Right lobe of liver (tissue), 6 donors: ENCODE measurements around the gene RSF1. TPM values are rescaled to one million over a fixed set of nuclear protein-coding genes. Genes with fewer than 3 reads are reported as not detected.

Experiments used
- ATAC-seq, 4 donors: fragments of 200-7000 bp; cut with Tn5 transposase; one replicate each; pipeline ENCODE4 v1.9.1; 2020; ENCODE audit warnings: mild to moderate bottlenecking in 4 of 4, moderate library complexity in 4 of 4
- DNase-seq, 3 donors: peaks; one replicate each; pipeline ENCODE4 v3.0.0-alpha.2; 2020
- H3K27ac ChIP-seq, 3 donors: fragments of 200-600 bp; one replicate each; pipeline ENCODE4 v1.8.0; 2022
- H3K27me3 ChIP-seq, 2 donors: fragments of 200-600 bp; one replicate each; pipeline ENCODE4 v1.8.0; 2022
- H3K36me3 ChIP-seq, 4 donors: fragments of 200-600 bp; sonication (generic) in 1 of 4; one replicate each; pipeline versions ENCODE4 v1.5.1 to v1.8.0; 2017 to 2022; ENCODE audit warnings: control low read depth in 1 of 4
- H3K4me1 ChIP-seq, 4 donors: fragments of 200-600 bp; sonication (generic) in 1 of 4; one replicate each; pipeline versions ENCODE4 v1.5.1 to v1.8.0; 2017 to 2022; ENCODE audit warnings: control low read depth in 1 of 4
- H3K4me3 ChIP-seq, 3 donors: fragments of 200-600 bp; one replicate each; pipeline ENCODE4 v1.8.0; 2022
- H3K9me3 ChIP-seq, 4 donors: fragments of 200-600 bp; sonication (generic) in 1 of 4; one replicate each; pipeline versions ENCODE4 v1.5.1 to v1.8.0; 2017 to 2022; ENCODE audit warnings: control low read depth in 1 of 4
- POLR2A ChIP-seq: fragments of 450-650 bp; IDR thresholded peaks from one replicate; pipeline ENCODE4 v1.6.1; 2017; ENCODE audit warnings: antibody characterized with exemption, mild to moderate bottlenecking
- whole genome bisulfite sequencing: methylation state at CpG from one replicate; pipeline ENCODE4 v1.1.6; 2018; ENCODE audit warnings: low coverage, low lambda C conversion rate; ENCODE audit not compliant: insufficient coverage; ENCODE audit errors: missing lambda C conversion rate; 5-methylcytosine and 5-hydroxymethylcytosine counted together
- intact Hi-C, 2 donors: fragments of 100-400 bp; cut with DNase I; formaldehyde crosslinking; loops; one replicate each; pipeline versions ENCODE4 v1.11.2 to v1.14.1; 2022
- total RNA-seq, 6 experiments: library from RNA; depleted of rRNA in 2 of 6; stranded (reverse); fragments of >200 nt in 2 of 6; fragmentation: NEBNext Ultra II Directional in 3 of 6; extraction: Animal tissue kit (Norgen Biotek cat#: 25700) in 3 of 6; gene quantifications; one replicate each; pipeline versions ENCODE4 v1.1.0 to v1.2.4, GENCODE V29; 2016 to 2023
- TF ChIP-seq, protein P1 (sequence below), 4 donors: fragments of 200-600 bp in 3 of 4; fragments of 450-650 bp in 1 of 4; IDR thresholded peaks; one replicate each; pipeline versions ENCODE4 v1.5.1 to v1.8.0; 2016 to 2022; ENCODE audit warnings: antibody characterized with exemption in 4 of 4, mild to moderate bottlenecking in 2 of 4
- donor health status: DM: no; HTN: yes; CAD: no.
- donor health status: DM: no; HTN: no; CAD: no.
- donor health status: DM: no; HTN: no; CAD: no.
- donor health status: DM: no; HTN: yes; CAD: no.
- donor health status: DM: no; HTN: yes; CAD: no.

Gene RSF1
- total RNA-seq, 6 experiments from 2014 or later, result 8.4 to 23.0 (median 20.6) TPM

DNA sequence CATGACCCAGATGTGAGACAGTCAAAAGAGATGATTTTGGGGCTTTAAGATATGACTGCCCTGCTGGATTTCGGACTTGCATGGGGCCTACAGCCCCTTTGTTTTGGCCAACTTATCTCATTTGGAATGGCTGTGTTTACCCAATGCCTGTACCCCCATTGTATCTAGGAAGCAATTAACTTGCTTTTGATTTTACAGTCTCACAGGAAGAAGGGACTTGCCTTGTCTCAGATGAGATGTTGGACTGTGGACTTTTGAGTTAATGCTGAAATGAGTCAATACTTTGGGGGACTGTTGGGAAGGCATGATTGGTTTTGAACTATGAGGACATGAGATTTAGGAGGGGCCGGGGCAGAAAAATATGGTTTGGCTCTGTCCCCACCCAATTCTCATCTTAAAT is 88.4 kb downstream of the RSF1 start:
- intact Hi-C loops, result no loop called here
- DNase-seq (no peak), ATAC-seq (no peak)
- TF ChIP-seq, protein P1, sequence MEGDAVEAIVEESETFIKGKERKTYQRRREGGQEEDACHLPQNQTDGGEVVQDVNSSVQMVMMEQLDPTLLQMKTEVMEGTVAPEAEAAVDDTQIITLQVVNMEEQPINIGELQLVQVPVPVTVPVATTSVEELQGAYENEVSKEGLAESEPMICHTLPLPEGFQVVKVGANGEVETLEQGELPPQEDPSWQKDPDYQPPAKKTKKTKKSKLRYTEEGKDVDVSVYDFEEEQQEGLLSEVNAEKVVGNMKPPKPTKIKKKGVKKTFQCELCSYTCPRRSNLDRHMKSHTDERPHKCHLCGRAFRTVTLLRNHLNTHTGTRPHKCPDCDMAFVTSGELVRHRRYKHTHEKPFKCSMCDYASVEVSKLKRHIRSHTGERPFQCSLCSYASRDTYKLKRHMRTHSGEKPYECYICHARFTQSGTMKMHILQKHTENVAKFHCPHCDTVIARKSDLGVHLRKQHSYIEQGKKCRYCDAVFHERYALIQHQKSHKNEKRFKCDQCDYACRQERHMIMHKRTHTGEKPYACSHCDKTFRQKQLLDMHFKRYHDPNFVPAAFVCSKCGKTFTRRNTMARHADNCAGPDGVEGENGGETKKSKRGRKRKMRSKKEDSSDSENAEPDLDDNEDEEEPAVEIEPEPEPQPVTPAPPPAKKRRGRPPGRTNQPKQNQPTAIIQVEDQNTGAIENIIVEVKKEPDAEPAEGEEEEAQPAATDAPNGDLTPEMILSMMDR (IDR thresholded peaks at IDR 0.05), result no peak
- TF ChIP-seq POLR2A, result no peak
- H3K36me3 ChIP-seq, result peaks cover 0 to 3% (median 0%) of the 10 kb centered on the region in 4 donors
- H3K9me3 ChIP-seq, result no peaks in the 10 kb centered on the region
- H3K27me3 ChIP-seq, result no peaks in the 10 kb centered on the region
- WGBS, result 100% methylated on average over 2 of the region's 2 CpGs
- no peak overlapping the region for H3K27ac ChIP-seq
- H3K4me3 ChIP-seq, result no peak overlapping the region
- no peaks in the 10 kb centered on the region for H3K4me1 ChIP-seq

- TF ChIP-seq, protein P1 (IDR thresholded peaks at IDR 0.05), result no peak
- TF ChIP-seq POLR2A, result no peak
- H3K4me1 ChIP-seq, result no peaks in the 10 kb centered on the region
- H3K36me3 ChIP-seq, result peaks cover 0 to 3% (median 0%) of the 10 kb centered on the region in 4 donors
- no peaks in the 10 kb centered on the region for H3K27me3 ChIP-seq
- WGBS, result 96% methylated on average over 3 of the region's 3 CpGs
- no peak for ATAC-seq
- intact Hi-C loops, result no loop called here
- H3K9me3 ChIP-seq, result no peaks in the 10 kb centered on the region
- no peak overlapping the region for H3K27ac ChIP-seq
- no peak for DNase-seq
- no peak overlapping the region for H3K4me3 ChIP-seq
Observed at GRCh38 chr11:77730789-77731188, 89.7 kb downstream of the RSF1 start.

- ATAC-seq (no peak), DNase-seq (no peak)
- no peak for TF ChIP-seq POLR2A
- TF ChIP-seq, protein P1 (IDR thresholded peaks at IDR 0.05), result no peak
- no peaks in the 10 kb centered on the region for H3K27me3 ChIP-seq
- no peaks in the 10 kb centered on the region for H3K4me1 ChIP-seq
- no peaks in the 10 kb centered on the region for H3K9me3 ChIP-seq
- H3K4me3 ChIP-seq, result no peak overlapping the region
- intact Hi-C loops, result no loop called here
- peaks cover 0 to 8% (median 3%) of the 10 kb centered on the region in 4 donors for H3K36me3 ChIP-seq
- H3K27ac ChIP-seq, result no peak overlapping the region
- WGBS, result 76% methylated on average over 2 of the region's 2 CpGs
Observed at GRCh38 chr11:77729063-77729462, 91.5 kb downstream of the RSF1 start.

DNA sequence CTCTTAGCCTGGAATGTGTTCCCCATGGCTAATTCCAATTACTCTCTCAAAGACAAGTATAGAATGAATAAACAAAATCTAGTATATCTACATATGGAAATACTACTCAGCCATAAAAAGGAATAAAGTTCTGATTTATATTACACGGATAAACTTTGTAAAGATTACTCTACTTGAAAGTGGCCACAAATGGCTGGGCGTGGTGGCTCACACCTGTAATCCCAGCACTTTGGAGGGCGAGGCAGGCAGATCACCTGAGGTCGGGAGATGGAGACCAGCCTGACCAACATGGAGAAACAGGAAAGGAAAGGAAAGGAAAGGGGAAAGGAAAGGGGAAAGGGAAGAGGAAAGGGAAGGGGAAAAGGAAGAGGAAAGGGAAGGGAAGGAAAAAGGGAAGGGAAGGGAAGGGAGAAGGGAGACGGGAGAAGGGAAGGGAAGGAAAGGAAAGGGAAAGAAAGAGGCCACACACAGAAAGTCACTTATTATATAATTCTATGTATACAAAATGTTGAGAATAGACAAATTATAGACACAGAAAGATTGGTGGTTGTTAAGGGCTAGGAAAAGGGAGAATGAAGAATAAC is 92.2 kb downstream of the RSF1 start:
- ATAC-seq, result no peak
- Histone ChIP-seq H3K27ac (no peak overlapping the region), H3K27me3 (no peaks in the 10 kb centered on the region), H3K4me3 (no peak overlapping the region), H3K9me3 (no peaks in the 10 kb centered on the region), H3K36me3 (peaks cover 0 to 8% (median 3%) of the 10 kb centered on the region in 4 donors), H3K4me1 (no peaks in the 10 kb centered on the region)
- TF ChIP-seq, protein P1 (IDR thresholded peaks at IDR 0.05), result no peak
- TF ChIP-seq POLR2A, result no peak
- intact Hi-C loops, result no loop called here
- no peak for DNase-seq
- WGBS, result 87% methylated on average over 5 of the region's 5 CpGs

GRCh38 chr11:77726524-77726923 is 94.0 kb downstream of the RSF1 start:
- intact Hi-C loops, result no loop called here
- 74% methylated on average over 2 of the region's 2 CpGs for WGBS
- ATAC-seq (no peak), DNase-seq (no peak)
- H3K4me3 ChIP-seq, result no peak overlapping the region
- peaks cover 0 to 8% (median 3%) of the 10 kb centered on the region in 4 donors for H3K36me3 ChIP-seq
- TF ChIP-seq, protein P1 (IDR thresholded peaks at IDR 0.05), result no peak
- no peak for TF ChIP-seq POLR2A
- no peaks in the 10 kb centered on the region for H3K27me3 ChIP-seq
- no peak overlapping the region for H3K27ac ChIP-seq
- no peaks in the 10 kb centered on the region for H3K4me1 ChIP-seq
- H3K9me3 ChIP-seq, result no peaks in the 10 kb centered on the region
